GM21528 (cell line): ENCODE measurements around the gene CELSR1.

Source experiments
- ATAC-seq: cut with Tn5 transposase; IDR thresholded peaks from one replicate; pipeline ENCODE4 v1.9.1; 2021; ENCODE audit warnings: mild to moderate bottlenecking, moderate library complexity; ENCODE audit not compliant: unreplicated experiment, low FRiP score

Gene CELSR1

GRCh38 chr22:46430961-46431838 lies 106.2 kb downstream of the CELSR1 start:
- ATAC-seq, result no peak

- no peak for ATAC-seq
These were observed 108.0 kb downstream of the CELSR1 start for GRCh38 chr22:46429325-46429853.

- no peak for ATAC-seq
These were observed 108.7 kb downstream of the CELSR1 start for GRCh38 chr22:46428602-46429324.

- no peak for ATAC-seq
These were observed 109.2 kb downstream of the CELSR1 start for GRCh38 chr22:46428171-46428570.

GRCh38 chr22:46425016-46425415 lies 112.4 kb downstream of the CELSR1 start:
- ATAC-seq, result no peak

GRCh38 chr22:46424496-46424895 lies 112.9 kb downstream of the CELSR1 start:
- no peak for ATAC-seq

- ATAC-seq, result no peak
These were observed 114.5 kb downstream of the CELSR1 start for GRCh38 chr22:46422896-46423295.

GRCh38 chr22:46421267-46421666 lies 116.2 kb downstream of the CELSR1 start:
- ATAC-seq, result no peak

- ATAC-seq, result no peak
These were observed 117.5 kb downstream of the CELSR1 start for GRCh38 chr22:46419754-46420571.

GRCh38 chr22:46418827-46419226 lies 118.6 kb downstream of the CELSR1 start:
- ATAC-seq, result no peak

- no peak for ATAC-seq
These were observed 119.7 kb downstream of the CELSR1 start for GRCh38 chr22:46417769-46418168.

- no peak for ATAC-seq
These were observed 120.4 kb downstream of the CELSR1 start for GRCh38 chr22:46416891-46417580.

GRCh38 chr22:46416520-46416871 lies 120.9 kb downstream of the CELSR1 start:
- ATAC-seq, result no peak

- no peak for ATAC-seq
These were observed 121.5 kb downstream of the CELSR1 start for GRCh38 chr22:46415776-46416519.

- no peak for ATAC-seq
These were observed 122.7 kb downstream of the CELSR1 start for GRCh38 chr22:46414704-46415103.

GRCh38 chr22:46413725-46414379 lies 123.6 kb downstream of the CELSR1 start:
- no peak for ATAC-seq

- ATAC-seq, result no peak
These were observed 126.1 kb downstream of the CELSR1 start for GRCh38 chr22:46411347-46411746.

- no peak for ATAC-seq
These were observed 127.1 kb downstream of the CELSR1 start for GRCh38 chr22:46410291-46410808.
